ENCODE data around the gene ZNRF4.
"Not testable (repeated sequence)": the region's sequence is repeated elsewhere in the genome, so short reads cannot be mapped to it uniquely, and the experiment has no call there.

The ZNRF4 gene

DNA sequence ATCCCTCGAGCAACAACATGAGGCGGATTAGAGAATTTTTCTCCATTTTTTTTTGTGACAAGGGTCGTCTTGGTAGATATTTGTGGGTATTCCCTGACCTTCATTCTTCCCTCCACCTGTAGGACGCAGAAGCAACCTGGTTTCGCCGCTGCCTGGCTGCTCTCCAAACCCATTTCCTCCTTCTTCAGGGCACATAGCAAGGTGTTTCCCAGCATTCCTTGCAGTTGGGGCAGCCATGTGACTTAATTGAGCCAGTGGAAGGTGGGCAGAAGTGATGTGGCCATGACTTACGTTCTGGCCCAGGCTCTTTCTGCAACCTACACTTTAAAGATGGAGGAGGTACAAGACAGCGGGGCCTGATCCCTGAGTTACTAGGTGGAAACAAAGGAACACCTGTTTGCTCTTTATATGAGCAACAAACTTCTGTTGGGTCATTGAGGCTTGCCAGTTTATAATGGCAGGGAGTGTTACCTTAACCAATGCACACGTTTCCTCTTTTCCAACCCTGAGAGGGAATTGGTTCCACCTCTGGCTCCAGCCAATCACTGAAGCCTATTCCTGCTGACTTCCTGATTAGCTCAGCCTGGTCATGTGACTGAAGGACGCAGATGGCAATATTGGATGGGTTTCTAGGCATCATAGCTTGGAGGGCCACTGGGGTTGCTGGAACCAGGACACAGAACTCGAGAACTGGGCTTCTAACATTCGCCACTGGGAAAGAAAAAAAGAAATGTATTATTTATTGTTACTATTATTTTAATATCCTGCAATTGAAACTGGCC, 30.8 kb upstream of the ZNRF4 start:
- no peak for TF ChIP-seq Cebpa-rat (IDR thresholded peaks at IDR 0.05)
- no peaks in the 10 kb centered on the region for H3K36me3 ChIP-seq
- no peaks in the 10 kb centered on the region for H3K27me3 ChIP-seq
- no peaks in the 10 kb centered on the region for H4K20me1 ChIP-seq
- H3K9me3 ChIP-seq (replicated peaks in 1 of 11): peaks cover 0 to 7% (median 0%) of the 10 kb centered on the region in 11 experiments; a peak in 1 of 22 replicates
- H3K27ac ChIP-seq: no peak overlapping the region
- no peak overlapping the region for H3K4me3 ChIP-seq
- no peak overlapping the region for H3K4me2 ChIP-seq
- no peaks in the 10 kb centered on the region for H3K4me1 ChIP-seq
- no peak overlapping the region for H3K9ac ChIP-seq

DNA sequence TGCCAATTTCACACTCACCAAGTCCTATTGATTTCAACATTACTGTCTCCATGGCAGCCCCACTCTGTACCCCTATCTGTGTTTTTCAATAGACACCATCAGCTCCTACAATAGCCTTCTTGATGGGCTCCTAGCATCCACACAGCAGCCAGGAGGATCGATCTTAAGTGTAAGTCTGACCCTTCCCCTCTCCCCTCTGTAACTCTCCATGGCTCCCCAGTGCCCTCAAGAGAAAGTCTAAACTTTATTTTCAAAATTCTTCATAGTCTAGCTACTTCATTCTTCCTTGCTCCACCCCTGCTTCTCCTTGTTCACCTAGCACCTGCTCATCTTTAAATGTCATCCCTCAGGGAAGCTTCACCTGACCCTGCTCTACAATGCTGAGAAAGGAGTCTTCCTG, 30.0 kb upstream of the ZNRF4 start:
- Histone ChIP-seq H3K27me3 (no peaks in the 10 kb centered on the region), H3K9ac (no peak overlapping the region), H3K4me1 (no peaks in the 10 kb centered on the region), H3K36me3 (no peaks in the 10 kb centered on the region), H4K20me1 (no peaks in the 10 kb centered on the region), H3K27ac (no peak overlapping the region), H3K9me3 (replicated peaks in 1 of 11) (peaks cover 0 to 7% (median 0%) of the 10 kb centered on the region in 11 experiments; a peak in 1 of 22 replicates), H3K4me3 (no peak overlapping the region), H3K4me2 (no peak overlapping the region)
- TF ChIP-seq Cebpa-rat (IDR thresholded peaks at IDR 0.05): no peak

DNA sequence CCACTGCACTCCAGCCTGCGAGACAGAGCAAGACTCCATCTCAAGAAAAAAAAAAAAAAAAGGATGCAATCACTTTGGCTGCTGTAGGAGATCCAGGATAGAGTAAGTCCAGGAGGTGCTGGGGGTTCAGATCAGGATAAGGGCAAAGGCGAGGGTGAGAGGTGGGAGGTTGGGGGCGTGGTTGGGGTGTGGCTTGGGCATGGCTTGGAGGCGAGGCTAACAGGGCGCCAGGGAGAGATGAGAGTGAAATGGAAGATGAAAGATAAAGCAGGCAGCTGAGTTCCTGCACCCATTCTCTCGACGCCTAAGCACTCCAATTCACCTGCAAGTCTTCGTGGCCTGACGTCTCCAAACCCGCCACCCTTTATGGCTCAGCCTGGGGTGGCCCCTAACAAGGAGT, 25.0 kb upstream of the ZNRF4 start:
- TF ChIP-seq Cebpa-rat (IDR thresholded peaks at IDR 0.05): no peak
- Histone ChIP-seq H3K9me3 (replicated peaks in 1 of 11) (no peaks in the 10 kb centered on the region), H3K27ac (no peak overlapping the region), H3K9ac (no peak overlapping the region), H3K36me3 (no peaks in the 10 kb centered on the region), H4K20me1 (no peaks in the 10 kb centered on the region), H3K4me1 (peaks cover 0 to 15% (median 0%) of the 10 kb centered on the region in 10 experiments; a peak in 5 of 20 replicates), H3K27me3 (no peaks in the 10 kb centered on the region), H3K4me3 (no peak overlapping the region), H3K4me2 (no peak overlapping the region)

DNA sequence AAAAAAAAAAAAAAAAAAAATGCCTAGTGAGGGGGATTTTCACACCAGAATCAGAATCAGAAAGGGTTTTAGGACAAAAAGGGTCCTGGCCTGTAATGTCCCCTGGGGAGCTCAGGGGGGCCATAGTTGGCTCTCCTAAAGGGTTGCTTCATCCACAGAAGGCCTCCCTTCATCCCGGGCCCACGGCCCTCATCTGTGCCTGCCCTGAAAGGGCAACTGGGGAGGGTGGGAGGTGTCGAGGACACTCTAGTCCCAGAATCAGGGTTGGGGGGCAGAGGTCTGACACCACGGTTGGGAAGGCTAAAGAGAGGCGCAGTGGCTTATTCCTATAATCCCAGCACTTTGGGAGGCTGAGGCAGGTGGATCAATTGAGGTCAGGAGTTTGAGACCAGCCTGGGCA, 22.5 kb upstream of the ZNRF4 start:
- peaks cover 0 to 16% (median 0%) of the 10 kb centered on the region in 10 experiments; a peak in 5 of 20 replicates for H3K4me1 ChIP-seq
- TF ChIP-seq Cebpa-rat (IDR thresholded peaks at IDR 0.05): no peak
- H4K20me1 ChIP-seq: no peaks in the 10 kb centered on the region
- H3K36me3 ChIP-seq: no peaks in the 10 kb centered on the region
- no peak overlapping the region for H3K27ac ChIP-seq
- no peaks in the 10 kb centered on the region for H3K27me3 ChIP-seq
- no peak overlapping the region for H3K4me3 ChIP-seq
- no peak overlapping the region for H3K4me2 ChIP-seq
- H3K9me3 ChIP-seq (replicated peaks in 1 of 11): no peaks in the 10 kb centered on the region
- no peak overlapping the region for H3K9ac ChIP-seq

DNA sequence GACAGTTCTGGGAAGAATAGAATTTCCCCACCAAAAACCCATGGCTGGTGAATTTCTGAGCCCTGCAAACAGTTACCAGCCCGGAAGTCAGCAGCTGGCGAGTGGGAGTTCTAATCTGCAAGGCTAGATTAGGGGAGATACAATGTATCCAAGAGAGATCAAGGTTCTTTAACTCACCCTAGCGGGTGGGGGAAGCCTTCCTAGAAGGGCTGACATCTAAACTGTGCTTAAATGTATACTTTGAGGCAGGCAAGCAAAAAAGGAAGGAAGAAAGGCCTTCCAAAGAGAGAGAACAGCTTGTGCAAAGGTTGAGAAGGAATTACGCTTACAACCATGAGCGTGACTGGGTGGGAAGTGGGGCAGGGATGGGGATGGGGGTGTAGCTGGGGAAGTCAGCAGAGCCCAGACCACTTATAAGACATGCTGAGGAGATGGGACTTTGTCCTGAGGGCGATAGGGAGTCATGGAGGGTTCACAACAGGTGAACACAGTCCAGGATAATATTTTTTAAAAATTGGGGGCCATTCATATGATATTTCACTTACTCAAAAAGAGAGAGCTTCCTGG, 20.8 kb upstream of the ZNRF4 start:
- no peak for TF ChIP-seq Cebpa-rat (IDR thresholded peaks at IDR 0.05)
- Histone ChIP-seq H3K4me3 (no peak overlapping the region), H3K4me2 (peak overlapping the region in 3 of 11 experiments; percentile 2 to 40 (median 37); a peak in 5 of 22 replicates), H3K9ac (no peak overlapping the region), H3K27me3 (no peaks in the 10 kb centered on the region), H3K27ac (no peak overlapping the region), H3K36me3 (no peaks in the 10 kb centered on the region), H4K20me1 (no peaks in the 10 kb centered on the region), H3K9me3 (replicated peaks in 1 of 11) (no peaks in the 10 kb centered on the region), H3K4me1 (peaks cover 0 to 16% (median 0%) of the 10 kb centered on the region in 10 experiments; a peak in 5 of 20 replicates)

DNA sequence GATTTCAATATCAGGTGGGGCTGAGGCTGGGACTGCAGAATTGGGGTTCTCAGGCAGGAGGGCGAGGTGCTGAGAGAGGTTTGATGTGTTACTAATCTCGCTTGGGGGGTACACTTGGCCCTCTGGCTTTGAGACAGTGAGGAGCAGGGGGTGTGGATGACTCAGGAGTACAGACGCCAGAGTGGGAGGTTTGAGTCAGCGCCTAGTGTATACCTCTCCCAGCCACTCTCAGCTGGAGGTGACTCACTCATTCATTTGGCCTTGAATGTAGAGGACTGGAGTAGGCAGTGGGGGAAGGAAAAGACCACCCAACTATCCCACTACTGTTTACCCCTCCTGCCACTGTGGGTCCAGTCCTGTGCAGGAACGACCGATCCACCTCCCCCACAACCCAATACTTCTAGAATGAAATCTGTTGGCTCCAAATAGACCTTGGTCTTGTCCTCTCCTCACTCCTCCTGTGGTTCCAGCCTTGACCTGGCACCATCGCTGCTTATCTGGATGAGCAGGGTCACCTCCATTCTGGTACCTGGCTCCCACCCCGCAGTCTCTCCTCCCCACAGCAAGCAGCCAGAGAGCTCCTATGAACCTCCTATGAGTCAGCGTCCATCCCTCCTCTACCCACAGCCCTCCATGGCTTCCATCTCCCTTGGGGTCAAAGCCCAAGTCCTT, 20.1 kb upstream of the ZNRF4 start:
- Histone ChIP-seq H4K20me1 (no peaks in the 10 kb centered on the region), H3K27me3 (no peaks in the 10 kb centered on the region), H3K9me3 (replicated peaks in 1 of 11) (no peaks in the 10 kb centered on the region), H3K36me3 (no peaks in the 10 kb centered on the region), H3K4me2 (peak overlapping the region in 3 of 11 experiments; percentile 6 to 40 (median 37); a peak in 5 of 22 replicates), H3K4me3 (no peak overlapping the region), H3K4me1 (peaks cover 0 to 16% (median 0%) of the 10 kb centered on the region in 10 experiments; a peak in 5 of 20 replicates), H3K9ac (no peak overlapping the region), H3K27ac (no peak overlapping the region)
- no peak for TF ChIP-seq Cebpa-rat (IDR thresholded peaks at IDR 0.05)

DNA sequence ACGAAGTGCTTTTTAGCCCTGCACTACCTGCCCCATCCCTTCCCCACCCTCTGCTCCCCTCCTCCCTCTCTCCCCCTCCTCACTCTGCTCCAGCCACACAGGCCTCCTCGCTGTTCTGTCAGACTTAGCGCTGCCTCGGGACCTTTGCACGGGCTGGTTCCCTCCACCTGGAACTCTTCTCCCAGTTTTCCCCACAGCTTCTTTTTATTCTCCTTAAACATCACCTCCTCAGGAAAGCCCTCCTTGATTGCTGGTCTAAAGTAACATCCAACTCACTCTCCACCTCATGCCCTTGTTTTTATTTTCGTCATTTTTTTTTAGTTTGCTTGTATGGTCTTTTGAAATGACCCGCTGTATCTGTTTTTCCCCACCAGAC, 19.6 kb upstream of the ZNRF4 start:
- no peak overlapping the region for H3K9ac ChIP-seq
- H3K36me3 ChIP-seq: no peaks in the 10 kb centered on the region
- H3K4me1 ChIP-seq: peaks cover 0 to 16% (median 0%) of the 10 kb centered on the region in 10 experiments; a peak in 5 of 20 replicates
- H3K4me2 ChIP-seq: no peak overlapping the region; a peak in 1 of 22 replicates
- no peaks in the 10 kb centered on the region for H4K20me1 ChIP-seq
- no peak overlapping the region for H3K27ac ChIP-seq
- H3K4me3 ChIP-seq: no peak overlapping the region
- no peak for TF ChIP-seq Cebpa-rat (IDR thresholded peaks at IDR 0.05)
- H3K9me3 ChIP-seq (replicated peaks in 1 of 11): no peaks in the 10 kb centered on the region
- no peaks in the 10 kb centered on the region for H3K27me3 ChIP-seq

DNA sequence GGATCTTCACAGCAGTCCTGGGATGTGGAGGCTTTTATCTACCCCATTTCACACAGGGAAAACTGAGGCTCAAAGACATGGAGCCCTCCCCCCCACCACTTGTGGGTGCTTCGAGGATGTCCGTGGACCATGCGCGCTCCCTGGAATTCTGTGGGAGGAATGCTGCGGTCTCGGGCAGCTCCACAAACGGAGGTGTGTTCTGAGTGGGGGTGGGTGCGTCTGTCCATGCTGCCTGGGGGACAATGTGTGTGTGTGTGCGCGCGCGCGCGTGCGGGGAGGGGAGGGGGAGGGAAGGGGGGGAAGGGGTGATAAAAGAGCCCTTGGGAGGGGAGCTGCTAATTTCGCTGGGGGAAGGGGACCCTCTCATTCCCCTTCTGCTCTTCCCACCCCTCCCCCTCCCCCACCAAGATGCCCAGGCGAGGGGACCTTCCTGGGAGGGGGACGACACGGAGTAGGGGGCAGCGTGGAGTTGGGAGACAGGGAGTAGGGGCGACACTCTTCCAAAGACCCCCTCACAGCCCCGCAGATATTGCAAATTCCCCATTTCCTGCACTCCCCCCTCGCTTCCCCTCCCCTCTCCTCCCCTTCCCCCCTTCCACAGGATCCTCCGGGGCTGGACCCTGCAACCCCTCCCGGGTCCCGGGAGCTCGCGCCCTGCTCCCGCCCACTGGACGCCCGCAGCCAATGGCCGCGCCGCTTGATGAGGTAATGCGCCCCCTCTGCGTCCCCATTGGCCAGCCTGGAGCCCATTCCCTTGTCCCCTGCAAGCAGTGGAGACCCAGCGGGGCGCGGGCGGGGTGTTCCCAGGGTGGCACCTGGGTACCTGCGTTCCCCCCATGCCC, 18.9 kb upstream of the ZNRF4 start:
- H3K36me3 ChIP-seq: no peaks in the 10 kb centered on the region
- no peak overlapping the region for H3K27ac ChIP-seq
- H3K27me3 ChIP-seq: no peaks in the 10 kb centered on the region
- H3K9me3 ChIP-seq (replicated peaks in 1 of 11): no peaks in the 10 kb centered on the region
- TF ChIP-seq Cebpa-rat (IDR thresholded peaks at IDR 0.05): no peak
- no peak overlapping the region for H3K4me3 ChIP-seq
- H3K4me2 ChIP-seq: no peak overlapping the region
- no peak overlapping the region for H3K9ac ChIP-seq
- peaks cover 0 to 16% (median 0%) of the 10 kb centered on the region in 10 experiments; a peak in 5 of 20 replicates for H3K4me1 ChIP-seq
- H4K20me1 ChIP-seq: no peaks in the 10 kb centered on the region

DNA sequence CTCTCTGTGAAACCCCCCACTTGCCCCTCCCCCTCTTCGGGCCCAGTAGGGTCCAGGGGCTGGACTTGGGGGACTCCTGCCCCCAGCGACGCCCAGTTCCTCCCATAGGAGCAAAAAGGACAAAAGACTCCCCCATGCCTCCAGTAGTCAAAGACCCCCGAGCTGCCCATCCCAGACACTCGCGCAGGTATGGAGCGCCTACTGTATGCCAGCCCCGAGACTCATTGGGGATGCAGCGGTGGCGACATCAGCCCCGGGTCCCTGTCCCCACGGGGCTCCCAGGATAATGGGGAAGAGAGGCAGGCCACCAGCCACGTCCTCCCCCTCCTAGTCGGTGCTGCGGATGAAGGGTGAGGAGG, 18.3 kb upstream of the ZNRF4 start:
- Histone ChIP-seq H3K36me3 (no peaks in the 10 kb centered on the region), H4K20me1 (no peaks in the 10 kb centered on the region), H3K4me1 (peaks cover 0 to 16% (median 0%) of the 10 kb centered on the region in 10 experiments; a peak in 5 of 20 replicates), H3K27ac (no peak overlapping the region), H3K4me2 (no peak overlapping the region), H3K4me3 (no peak overlapping the region), H3K27me3 (no peaks in the 10 kb centered on the region), H3K9ac (no peak overlapping the region), H3K9me3 (replicated peaks in 1 of 11) (no peaks in the 10 kb centered on the region)
- no peak for TF ChIP-seq Cebpa-rat (IDR thresholded peaks at IDR 0.05)

DNA sequence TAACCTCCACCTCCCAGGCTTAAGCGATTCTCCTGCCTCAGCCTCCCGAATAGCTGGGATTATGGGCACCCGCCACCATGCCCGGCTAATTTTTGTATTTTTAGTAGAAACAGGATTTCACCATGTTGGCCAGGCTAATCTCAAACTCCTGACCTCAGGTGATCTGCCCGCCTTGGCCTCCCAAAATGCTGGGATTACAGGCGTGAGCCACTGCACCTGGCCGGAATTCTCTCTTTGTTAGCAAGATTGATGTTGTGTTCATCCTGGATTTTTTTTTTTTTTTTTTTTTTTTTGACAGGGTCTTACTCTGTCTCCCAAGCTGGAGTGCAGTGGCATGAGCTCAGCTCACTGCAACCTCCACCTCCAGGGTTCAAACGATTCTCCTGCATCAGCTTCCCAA, 16.5 kb upstream of the ZNRF4 start:
- not testable (repeated sequence) for H3K4me3 ChIP-seq; H3K27ac ChIP-seq; H3K4me2 ChIP-seq; H3K27me3 ChIP-seq; H3K36me3 ChIP-seq; H3K9me3 ChIP-seq (replicated peaks in 1 of 11); H4K20me1 ChIP-seq; H3K9ac ChIP-seq
- H3K4me1 ChIP-seq: peaks cover 0 to 16% (median 0%) of the 10 kb centered on the region in 10 experiments; a peak in 5 of 20 replicates

Measured in BLaER1 treated with 17β-estradiol and CSF1 and Interleukin-3, amounts not matched to agents 10 nM and 100 nM (cell line).